A673 (cell line): ENCODE results near the gene ADORA2A.

Experiments
- EZH2 ChIP-seq: fragments of 200-600 bp; sonication (generic); IDR thresholded peaks from 2 replicates; pipeline ENCODE4 v1.6.1; 2017; ENCODE audit warnings: borderline replicate concordance, low read depth, mild to moderate bottlenecking, mixed read lengths, antibody characterized with exemption, low read length; ENCODE audit not compliant: poor library complexity, severe bottlenecking
- TF ChIP-seq, protein P1 (sequence below): fragments of 300-800, 200-600 bp; sonication (generic); conservative IDR thresholded peaks from 2 replicates; pipeline ENCODE4 v1.5.1; 2017; ENCODE audit warnings: low read depth, mild to moderate bottlenecking, antibody characterized with exemption, low read length, moderate library complexity, mixed read lengths

DNA sequence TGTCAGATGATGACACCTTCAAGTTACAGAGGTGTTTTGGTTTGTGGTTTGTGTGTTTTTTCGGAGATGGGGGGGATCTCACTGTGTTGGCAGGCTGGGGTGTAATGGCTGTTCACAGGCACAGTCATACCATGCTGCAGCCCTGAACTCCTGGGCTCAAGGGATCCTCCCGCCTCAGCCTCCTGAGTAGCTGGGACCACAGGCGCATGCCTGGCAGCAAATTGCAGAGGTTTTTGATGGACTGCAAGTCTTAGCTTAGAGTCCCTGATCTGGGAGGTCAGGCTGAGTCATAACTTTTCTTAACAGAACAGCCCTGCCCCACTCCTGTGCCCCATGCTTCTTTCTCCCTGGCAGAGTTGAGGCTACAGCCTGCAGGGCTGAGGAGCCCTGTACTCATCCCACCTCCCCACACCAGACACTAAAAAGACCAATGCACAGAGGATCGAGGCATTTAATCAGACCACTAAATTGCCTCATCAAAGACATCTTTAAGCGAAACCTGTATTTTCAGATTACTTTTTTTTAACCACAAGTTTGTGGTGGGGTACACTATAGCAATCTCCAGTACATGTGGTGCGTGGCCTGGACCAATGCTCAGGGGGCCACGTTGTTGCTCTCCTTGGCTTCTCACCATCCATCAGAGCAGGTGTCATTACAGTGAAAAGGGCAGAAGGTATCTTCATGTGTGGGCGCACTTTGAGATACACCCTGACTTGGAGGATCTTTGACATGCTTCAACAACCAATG lies 17.1 kb upstream of the ADORA2A start:
- TF ChIP-seq, protein P1, sequence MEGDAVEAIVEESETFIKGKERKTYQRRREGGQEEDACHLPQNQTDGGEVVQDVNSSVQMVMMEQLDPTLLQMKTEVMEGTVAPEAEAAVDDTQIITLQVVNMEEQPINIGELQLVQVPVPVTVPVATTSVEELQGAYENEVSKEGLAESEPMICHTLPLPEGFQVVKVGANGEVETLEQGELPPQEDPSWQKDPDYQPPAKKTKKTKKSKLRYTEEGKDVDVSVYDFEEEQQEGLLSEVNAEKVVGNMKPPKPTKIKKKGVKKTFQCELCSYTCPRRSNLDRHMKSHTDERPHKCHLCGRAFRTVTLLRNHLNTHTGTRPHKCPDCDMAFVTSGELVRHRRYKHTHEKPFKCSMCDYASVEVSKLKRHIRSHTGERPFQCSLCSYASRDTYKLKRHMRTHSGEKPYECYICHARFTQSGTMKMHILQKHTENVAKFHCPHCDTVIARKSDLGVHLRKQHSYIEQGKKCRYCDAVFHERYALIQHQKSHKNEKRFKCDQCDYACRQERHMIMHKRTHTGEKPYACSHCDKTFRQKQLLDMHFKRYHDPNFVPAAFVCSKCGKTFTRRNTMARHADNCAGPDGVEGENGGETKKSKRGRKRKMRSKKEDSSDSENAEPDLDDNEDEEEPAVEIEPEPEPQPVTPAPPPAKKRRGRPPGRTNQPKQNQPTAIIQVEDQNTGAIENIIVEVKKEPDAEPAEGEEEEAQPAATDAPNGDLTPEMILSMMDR, result no peak
- TF ChIP-seq EZH2, result no peak
